Omental fat pad (tissue), 4 donors: ENCODE results near the gene FAM174B. TPM values are rescaled to one million over a fixed set of nuclear protein-coding genes. Genes with fewer than 3 reads are reported as not detected.

Experiments used
- ATAC-seq: fragments of 150-250 bp; one replicate; pipeline ENCODE4 v1.9.1; 2016; ENCODE audit warnings: mild to moderate bottlenecking, moderate library complexity; ENCODE audit not compliant: low FRiP score
- DNase-seq: peaks from one replicate; pipeline ENCODE4 v3.0.0-alpha.2; 2019; ENCODE audit warnings: low spot score
- CTCF ChIP-seq, 3 donors: fragments of 450-650 bp; IDR thresholded peaks; one replicate each; pipeline ENCODE4 v1.5.1; 2016 to 2017; ENCODE audit warnings: antibody characterized with exemption in 3 of 3, mild to moderate bottlenecking in 3 of 3, moderate library complexity in 2 of 3
- total RNA-seq, 4 donors: library from RNA; depleted of rRNA; stranded (reverse); fragments of >200 nt; gene quantifications; one replicate each; pipeline ENCODE4 v1.1.0, GENCODE V29; 2016

Gene FAM174B
- total RNA-seq, 4 donors from 2014 or later = 3.1 to 17.0 (median 11.1) TPM

DNA sequence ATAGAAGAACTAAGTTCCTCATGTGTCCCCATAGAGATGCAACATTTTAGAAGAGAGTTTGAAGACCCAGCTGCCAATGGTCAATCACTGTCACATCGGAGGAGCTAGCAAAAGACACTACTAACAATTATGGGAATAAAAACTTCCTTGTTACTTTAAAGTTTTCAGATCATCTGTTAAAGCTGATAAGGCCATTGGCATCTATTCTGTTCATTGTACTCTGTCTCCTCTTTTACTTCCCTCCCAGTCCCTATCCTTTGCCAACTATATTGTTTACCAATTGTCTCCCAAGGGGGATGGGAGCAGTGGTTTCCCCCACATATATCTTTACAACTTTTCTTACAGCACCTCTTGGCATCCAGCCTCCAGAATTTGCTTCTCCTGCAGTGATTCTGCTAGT, 81.0 kb downstream of the FAM174B start:
- TF ChIP-seq CTCF (IDR thresholded peaks at IDR 0.05) = no peak
- no peak for ATAC-seq
- DNase-seq = no peak

GRCh38 chr15:92574161-92574560, 81.4 kb downstream of the FAM174B start:
- no peak for TF ChIP-seq CTCF (IDR thresholded peaks at IDR 0.05)
- DNase-seq = no peak
- ATAC-seq = no peak

DNA sequence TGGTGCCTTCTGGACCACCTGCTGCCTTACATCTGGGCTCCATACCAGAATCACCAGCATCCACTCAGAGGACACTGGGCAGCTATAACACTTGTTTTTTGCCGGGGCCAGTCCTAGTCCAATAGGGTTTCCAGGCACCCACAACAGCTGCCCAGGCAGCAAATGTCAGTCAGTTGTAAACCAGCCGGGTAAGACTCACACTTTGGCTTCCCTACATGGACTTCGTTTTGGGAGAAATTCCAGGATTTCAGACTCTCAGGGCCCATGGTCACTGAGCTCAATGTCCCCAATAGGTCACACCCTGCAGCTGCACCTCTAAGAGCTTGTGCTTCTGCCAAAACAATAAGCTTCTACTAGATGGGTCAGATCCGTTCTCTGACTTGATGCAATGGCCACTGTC, 83.8 kb downstream of the FAM174B start:
- DNase-seq (no peak), ATAC-seq (no peak)
- no peak for TF ChIP-seq CTCF (IDR thresholded peaks at IDR 0.05)

GRCh38 chr15:92570391-92570790, 85.2 kb downstream of the FAM174B start:
- no peak for TF ChIP-seq CTCF (IDR thresholded peaks at IDR 0.05)
- no peak for ATAC-seq
- DNase-seq = no peak

DNA sequence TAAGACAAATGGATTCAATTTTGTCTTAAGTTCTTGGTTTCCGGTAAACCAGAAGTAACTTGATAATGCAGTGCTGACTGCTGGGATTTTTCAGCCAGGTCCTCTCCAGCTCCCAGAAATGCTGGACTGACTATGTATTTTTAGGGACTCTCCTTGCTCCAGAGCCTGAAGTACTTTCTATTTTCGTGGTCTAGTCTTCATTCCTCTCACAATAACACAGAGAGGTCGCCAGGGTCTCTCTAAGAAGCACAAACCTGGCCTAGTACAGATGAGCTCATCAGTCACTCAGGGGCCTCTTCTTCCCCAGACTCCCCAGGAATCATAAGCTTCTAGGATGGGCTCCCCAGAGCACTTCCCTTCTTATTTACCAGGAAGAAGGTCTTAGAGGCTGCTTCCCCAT, 85.8 kb downstream of the FAM174B start:
- ATAC-seq (no peak), DNase-seq (no peak)
- no peak for TF ChIP-seq CTCF (IDR thresholded peaks at IDR 0.05)

Other genes starting within 250 kb of the FAM174B start
- 100 to 1,000 TPM in 3 of 4 donors, 10 to 100 TPM in 1; 77.7 to 140 (median 134) TPM for gene CHD2, start 244.5 kb upstream of the FAM174B start, total RNA-seq